WTC11 (cell line): ENCODE results near the gene NPAS3.

Experiments used
- ATF1 ChIP-seq: sonication (generic); formaldehyde crosslinking; IDR thresholded peaks from 2 replicates; pipeline ENCODE4 v1.8.1; 2023; ENCODE audit warnings: mild to moderate bottlenecking, moderate library complexity, missing genetic modification reagents
- CBFB ChIP-seq: sonication (generic); formaldehyde crosslinking; IDR thresholded peaks from 2 replicates; pipeline ENCODE4 v1.8.1; 2022; ENCODE audit warnings: mild to moderate bottlenecking, low read depth, missing genetic modification reagents
- CREB1 ChIP-seq: sonication (generic); formaldehyde crosslinking; IDR thresholded peaks from 2 replicates; pipeline ENCODE4 v1.8.0; 2023; ENCODE audit warnings: mild to moderate bottlenecking, missing genetic modification reagents
- CTCF ChIP-seq: fragments of 200-600 bp; IDR thresholded peaks from 2 replicates; pipeline ENCODE4 v1.8.0; 2022; ENCODE audit warnings: antibody characterized with exemption
- MAX ChIP-seq: sonication (generic); formaldehyde crosslinking; IDR thresholded peaks from 2 replicates; pipeline ENCODE4 v1.8.0; 2022; ENCODE audit warnings: mild to moderate bottlenecking, missing genetic modification reagents
- MXD4 ChIP-seq: fragments of 250-450 bp; sonication (Bioruptor Pico); IDR thresholded peaks from 2 replicates; pipeline ENCODE4 v1.8.0; 2021; ENCODE audit warnings: mild to moderate bottlenecking, moderate library complexity, borderline replicate concordance
- NFYB ChIP-seq: sonication (generic); formaldehyde crosslinking; conservative IDR thresholded peaks from 2 replicates; pipeline ENCODE4 v1.8.0; 2022; ENCODE audit warnings: low read depth, missing genetic modification reagents
- RORB ChIP-seq: fragments of 250-450 bp; sonication (Bioruptor Pico); IDR thresholded peaks from 2 replicates; pipeline ENCODE4 v1.9.0; 2021; ENCODE audit warnings: mild to moderate bottlenecking
- STAT6 ChIP-seq: sonication (generic); formaldehyde crosslinking; conservative IDR thresholded peaks from 2 replicates; pipeline ENCODE4 v1.8.1; 2023; ENCODE audit warnings: mild to moderate bottlenecking, low read depth, missing genetic modification reagents, moderate library complexity
- TP53 ChIP-seq: sonication (generic); formaldehyde crosslinking; IDR thresholded peaks from 2 replicates; pipeline ENCODE4 v1.8.1; 2023; ENCODE audit warnings: mild to moderate bottlenecking, missing genetic modification reagents
- ZNF121 ChIP-seq: sonication (generic); formaldehyde crosslinking; IDR thresholded peaks from 2 replicates; pipeline ENCODE4 v1.8.0; 2023; ENCODE audit warnings: missing genetic modification reagents
- ZNF423 ChIP-seq: fragments of 250-450 bp; sonication (Bioruptor Pico); IDR thresholded peaks from 2 replicates; pipeline ENCODE4 v2.1.2; 2022; ENCODE audit warnings: mild to moderate bottlenecking, moderate library complexity

- TF ChIP-seq TP53 = no peak
- no peak for TF ChIP-seq CTCF
- TF ChIP-seq CBFB = no peak
- TF ChIP-seq ZNF423 = no peak
- TF ChIP-seq NFYB (CRISPR knock-in tag) = no peak
- TF ChIP-seq ZNF121 (CRISPR knock-in tag) = no peak
- TF ChIP-seq STAT6 (CRISPR knock-in tag) = no peak
- TF ChIP-seq MXD4 (CRISPR knock-in tag) = no peak
- TF ChIP-seq MAX (CRISPR knock-in tag) = no peak
- no peak for TF ChIP-seq ATF1 (CRISPR knock-in tag)
- TF ChIP-seq RORB = no peak
- no peak for TF ChIP-seq CREB1
Observed at GRCh38 chr14:33707716-33708115, 769.0 kb downstream of the NPAS3 start.
